HFFc6 (cell line): ENCODE measurements around the gene SLC17A6. TPM values are rescaled to one million over a fixed set of nuclear protein-coding genes. Genes with fewer than 3 reads are reported as not detected.

Source experiments
- DNase-seq: peaks from one replicate; pipeline ENCODE4 v3.0.0-alpha.2; 2018
- H3K27ac Mint-ChIP-seq: 2 replicates; pipeline ENCODE4 v1.8.0; 2020; ENCODE audit warnings: mild to moderate bottlenecking, mixed read lengths
- H3K27me3 Mint-ChIP-seq: 2 replicates; pipeline ENCODE4 v1.8.0; 2021; ENCODE audit warnings: mild to moderate bottlenecking, moderate library complexity, mixed read lengths; ENCODE audit not compliant: insufficient read depth
- H3K36me3 Mint-ChIP-seq: 2 replicates; pipeline ENCODE4 v1.8.0; 2021; ENCODE audit warnings: low read depth, mixed read lengths
- H3K4me1 Mint-ChIP-seq: 2 replicates; pipeline ENCODE4 v1.8.0; 2020; ENCODE audit warnings: low read depth, mixed read lengths
- H3K4me3 Mint-ChIP-seq: 2 replicates; pipeline ENCODE4 v1.8.0; 2020; ENCODE audit warnings: mild to moderate bottlenecking, moderate library complexity, mixed read lengths
- H3K9me3 Mint-ChIP-seq: 2 replicates; pipeline ENCODE4 v1.8.0; 2020; ENCODE audit warnings: mild to moderate bottlenecking, mixed read lengths
- total RNA-seq, 6 experiments: library from RNA; stranded (reverse); fragmentation: NEBNext Ultra II Directional; extraction: Animal tissue kit (Norgen Biotek cat#: 25700); gene quantifications; 2 replicates in 1 of 6; 3 replicates in 5 of 6; pipeline ENCODE4 v1.2.3, GENCODE V29; 2021
- TF ChIP-seq, protein P1 (sequence below): fragments of 200-600 bp; sonication (generic); IDR thresholded peaks from 2 replicates; pipeline ENCODE4 v1.5.0; 2021; ENCODE audit warnings: antibody characterized with exemption, mild to moderate bottlenecking

The SLC17A6 gene
- total RNA-seq, 6 experiments from 2014 or later = not detected

DNA sequence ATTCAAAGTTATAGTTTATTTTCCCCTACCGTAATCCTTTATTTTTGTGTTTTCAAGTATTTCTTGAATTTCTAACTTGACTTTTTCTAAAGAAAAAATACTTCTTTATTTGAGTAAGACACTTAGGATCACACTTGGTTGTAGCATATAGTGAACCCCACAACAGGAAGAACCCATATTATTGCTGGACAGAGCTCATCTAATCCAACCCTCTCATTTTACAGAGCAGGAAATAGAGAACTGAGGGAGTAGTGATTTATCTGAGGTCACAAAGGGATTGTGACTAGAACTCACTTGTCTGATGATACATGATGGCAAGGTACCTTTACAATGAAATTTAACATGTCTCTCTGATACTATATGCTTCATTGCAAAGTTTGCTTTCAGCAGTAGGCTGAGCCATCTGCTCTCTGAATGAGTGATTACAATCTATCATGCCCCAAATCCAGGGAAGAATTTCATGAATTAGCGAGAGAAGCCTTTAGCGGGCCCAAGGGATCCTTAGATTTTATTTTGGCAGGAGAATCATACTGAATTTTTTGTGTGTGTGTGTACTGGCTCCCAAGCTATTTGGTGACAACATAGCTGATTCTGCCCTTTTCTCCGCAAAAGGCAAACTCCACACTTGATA, 9.8 kb downstream of the SLC17A6 start:
- Mint-ChIP-seq H3K36me3 (no peaks in the 10 kb centered on the region), H3K9me3 (peaks cover 5% of the 10 kb centered on the region; the same call in 1 of the 2 replicates), H3K27me3 (no peaks in the 10 kb centered on the region; the same call in 1 of the 2 replicates), H3K4me1 (no peaks in the 10 kb centered on the region), H3K27ac (no peak overlapping the region), H3K4me3 (no peak overlapping the region)
- TF ChIP-seq, protein P1, sequence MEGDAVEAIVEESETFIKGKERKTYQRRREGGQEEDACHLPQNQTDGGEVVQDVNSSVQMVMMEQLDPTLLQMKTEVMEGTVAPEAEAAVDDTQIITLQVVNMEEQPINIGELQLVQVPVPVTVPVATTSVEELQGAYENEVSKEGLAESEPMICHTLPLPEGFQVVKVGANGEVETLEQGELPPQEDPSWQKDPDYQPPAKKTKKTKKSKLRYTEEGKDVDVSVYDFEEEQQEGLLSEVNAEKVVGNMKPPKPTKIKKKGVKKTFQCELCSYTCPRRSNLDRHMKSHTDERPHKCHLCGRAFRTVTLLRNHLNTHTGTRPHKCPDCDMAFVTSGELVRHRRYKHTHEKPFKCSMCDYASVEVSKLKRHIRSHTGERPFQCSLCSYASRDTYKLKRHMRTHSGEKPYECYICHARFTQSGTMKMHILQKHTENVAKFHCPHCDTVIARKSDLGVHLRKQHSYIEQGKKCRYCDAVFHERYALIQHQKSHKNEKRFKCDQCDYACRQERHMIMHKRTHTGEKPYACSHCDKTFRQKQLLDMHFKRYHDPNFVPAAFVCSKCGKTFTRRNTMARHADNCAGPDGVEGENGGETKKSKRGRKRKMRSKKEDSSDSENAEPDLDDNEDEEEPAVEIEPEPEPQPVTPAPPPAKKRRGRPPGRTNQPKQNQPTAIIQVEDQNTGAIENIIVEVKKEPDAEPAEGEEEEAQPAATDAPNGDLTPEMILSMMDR = no peak
- no peak for DNase-seq

DNA sequence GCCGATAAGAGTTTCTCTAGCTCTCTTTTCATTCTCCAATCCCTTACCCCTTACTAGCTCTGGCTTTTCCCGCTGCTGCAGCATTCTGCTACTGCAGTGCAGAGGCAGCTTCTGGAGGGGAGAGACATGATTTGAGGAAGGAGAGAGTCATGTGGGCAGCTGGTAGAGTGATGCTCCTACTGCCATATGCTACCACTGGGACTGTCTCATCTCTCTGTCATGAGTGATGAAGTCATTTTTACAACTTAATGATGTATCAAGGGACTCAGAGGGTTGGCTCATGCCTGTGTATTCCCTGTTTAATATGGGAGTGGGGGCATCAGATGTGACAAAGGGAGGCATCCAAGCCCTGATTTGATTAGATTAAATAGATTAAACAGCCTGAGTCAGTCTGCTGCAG, 11.3 kb downstream of the SLC17A6 start:
- Mint-ChIP-seq H3K4me3 (no peak overlapping the region), H3K4me1 (no peaks in the 10 kb centered on the region), H3K27me3 (no peaks in the 10 kb centered on the region), H3K27ac (no peak overlapping the region), H3K9me3 (peaks cover 5% of the 10 kb centered on the region; the same call in 1 of the 2 replicates), H3K36me3 (no peaks in the 10 kb centered on the region)
- TF ChIP-seq, protein P1 = no peak
- no peak for DNase-seq

DNA sequence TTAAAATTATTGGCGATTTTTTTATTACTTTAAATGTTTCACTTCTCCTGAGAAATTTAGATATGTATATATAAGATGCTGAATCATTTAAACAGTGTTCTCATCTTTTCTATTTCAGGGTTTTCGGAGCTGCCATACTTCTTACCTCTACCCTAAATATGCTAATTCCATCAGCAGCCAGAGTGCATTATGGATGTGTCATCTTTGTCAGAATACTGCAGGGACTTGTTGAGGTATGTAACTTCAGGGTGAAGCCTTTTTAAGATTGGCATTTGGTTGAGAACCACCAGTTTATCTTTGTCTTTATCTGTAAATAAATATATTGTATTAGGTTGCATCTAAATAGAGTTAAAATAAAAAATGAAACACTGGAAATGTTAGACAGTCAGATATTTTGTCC, 21.1 kb downstream of the SLC17A6 start:
- H3K4me1 Mint-ChIP-seq = no peaks in the 10 kb centered on the region
- H3K4me3 Mint-ChIP-seq = no peak overlapping the region
- no peak overlapping the region for H3K27ac Mint-ChIP-seq
- H3K27me3 Mint-ChIP-seq = no peaks in the 10 kb centered on the region
- no peak for DNase-seq
- TF ChIP-seq, protein P1 = no peak
- H3K36me3 Mint-ChIP-seq = no peaks in the 10 kb centered on the region
- peaks cover 37% of the 10 kb centered on the region for H3K9me3 Mint-ChIP-seq

DNA sequence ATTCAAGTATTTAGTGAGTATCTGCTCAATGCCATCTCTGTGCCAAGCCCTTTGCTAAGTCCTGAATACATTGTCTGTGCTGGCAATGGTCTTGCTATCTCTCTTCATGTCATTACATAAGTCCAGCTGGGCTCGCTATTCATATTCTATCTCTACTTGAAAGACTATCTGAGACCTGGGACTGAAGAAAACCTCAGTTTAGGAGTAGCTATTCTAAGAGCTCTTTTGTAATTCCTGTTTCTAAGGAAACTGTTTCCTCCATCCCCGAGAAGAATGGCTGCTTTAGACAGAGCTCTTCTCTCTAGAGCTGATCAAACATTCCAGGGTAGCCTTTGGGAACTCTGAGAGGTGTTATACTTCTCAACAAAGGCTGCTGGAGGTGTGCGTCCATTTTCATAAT, 33.0 kb downstream of the SLC17A6 start:
- no peaks in the 10 kb centered on the region for H3K36me3 Mint-ChIP-seq

DNA sequence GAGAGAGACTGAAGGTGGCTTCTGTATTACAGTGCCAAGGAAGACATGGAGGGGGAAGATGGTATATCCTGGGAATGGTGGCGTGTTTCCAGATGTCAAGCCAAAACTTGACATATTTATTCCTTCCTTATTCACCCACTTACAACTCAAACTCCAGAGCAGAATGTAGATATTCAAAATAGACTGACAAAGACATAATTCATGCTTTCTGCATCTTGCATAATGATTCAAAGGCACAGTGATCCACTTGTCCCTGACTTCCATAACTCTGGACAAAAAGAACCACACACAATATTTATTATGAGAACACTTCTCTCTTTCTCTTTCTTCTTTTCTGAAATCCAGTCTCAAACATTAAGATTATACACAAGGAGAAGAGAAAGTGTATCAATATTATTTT, 48.9 kb downstream of the SLC17A6 start:
- Mint-ChIP-seq H3K4me3 (no peak overlapping the region), H3K4me1 (no peaks in the 10 kb centered on the region)

More for the DNA sequence above, 33.0 kb downstream of the SLC17A6 start:
- Mint-ChIP-seq H3K27ac (no peak overlapping the region), H3K9me3 (peaks cover 23% of the 10 kb centered on the region), H3K4me3 (no peak overlapping the region), H3K27me3 (no peaks in the 10 kb centered on the region), H3K4me1 (no peaks in the 10 kb centered on the region)
- no peak for DNase-seq
- TF ChIP-seq, protein P1 = no peak

More for the DNA sequence above, 48.9 kb downstream of the SLC17A6 start:
- Mint-ChIP-seq H3K36me3 (no peaks in the 10 kb centered on the region), H3K9me3 (peaks cover 33% of the 10 kb centered on the region), H3K27me3 (no peaks in the 10 kb centered on the region), H3K27ac (no peak overlapping the region)
- TF ChIP-seq, protein P1 = no peak
- DNase-seq = no peak
